HG03439 (cell line): ENCODE results near the gene CCR7.
"Not testable (repeated sequence)": the region's sequence is repeated elsewhere in the genome, so short reads cannot be mapped to it uniquely, and the experiment has no call there.

Experiments used
- ATAC-seq: cut with Tn5 transposase; IDR thresholded peaks from one replicate; pipeline ENCODE4 v1.9.1; 2021; ENCODE audit warnings: mild to moderate bottlenecking, moderate library complexity; ENCODE audit not compliant: unreplicated experiment

Gene CCR7

GRCh38 chr17:40552806-40553693, 12.2 kb downstream of the CCR7 start:
- ATAC-seq, result no peak

- no peak for ATAC-seq
These were observed 13.1 kb downstream of the CCR7 start for GRCh38 chr17:40551879-40552768.

- no peak for ATAC-seq
These were observed 14.0 kb downstream of the CCR7 start for GRCh38 chr17:40551091-40551878.

GRCh38 chr17:40550608-40551007, 14.7 kb downstream of the CCR7 start:
- ATAC-seq, result no peak

- ATAC-seq, result no peak
These were observed 16.1 kb downstream of the CCR7 start for GRCh38 chr17:40548982-40549685.

GRCh38 chr17:40548491-40548981, 16.7 kb downstream of the CCR7 start:
- no peak for ATAC-seq

GRCh38 chr17:40547785-40548478, 17.3 kb downstream of the CCR7 start:
- ATAC-seq, result no peak

- ATAC-seq, result peak; percentile 49
These were observed 18.0 kb downstream of the CCR7 start for GRCh38 chr17:40547079-40547784.

GRCh38 chr17:40546497-40546896, 18.8 kb downstream of the CCR7 start:
- not testable (repeated sequence) for ATAC-seq

GRCh38 chr17:40545660-40546059, 19.6 kb downstream of the CCR7 start:
- no peak for ATAC-seq

- ATAC-seq, result peak; percentile 69
These were observed 22.5 kb downstream of the CCR7 start for GRCh38 chr17:40542558-40543411.

GRCh38 chr17:40541873-40542557, 23.3 kb downstream of the CCR7 start:
- no peak for ATAC-seq

- ATAC-seq, result no peak
These were observed 24.0 kb downstream of the CCR7 start for GRCh38 chr17:40541060-40541872.

GRCh38 chr17:40540448-40540847, 24.8 kb downstream of the CCR7 start:
- ATAC-seq, result no peak

GRCh38 chr17:40539711-40540411, 25.4 kb downstream of the CCR7 start:
- ATAC-seq, result no peak
